GM18502 (cell line): ENCODE data around the gene ACADM.
"Not testable (repeated sequence)": the region's sequence is repeated elsewhere in the genome, so short reads cannot be mapped to it uniquely, and the experiment has no call there.

Experiments used
- ATAC-seq: cut with Tn5 transposase; IDR thresholded peaks from one replicate; pipeline ENCODE4 v1.9.1; 2021; ENCODE audit warnings: mild to moderate bottlenecking; ENCODE audit not compliant: unreplicated experiment, poor library complexity

The ACADM gene

DNA sequence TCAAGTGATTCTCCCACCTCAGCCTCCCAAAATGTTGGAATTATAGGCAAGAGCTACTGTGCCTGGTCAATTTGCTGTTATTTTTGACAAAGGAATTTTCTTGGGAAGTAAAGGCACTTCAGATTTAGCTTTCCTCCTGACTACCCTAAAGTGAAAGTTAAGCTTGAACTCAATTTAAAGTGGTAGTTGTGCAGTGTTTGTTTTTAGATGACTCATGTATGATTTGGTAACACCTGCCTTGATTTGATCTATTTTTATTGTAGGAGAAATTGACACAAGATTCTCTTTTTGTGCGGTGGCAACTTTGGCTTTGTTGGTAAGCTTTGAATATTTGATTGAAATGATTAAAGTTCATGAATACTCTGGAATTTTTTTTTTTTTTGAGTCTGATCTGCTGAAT lies 66.5 kb downstream of the ACADM start:
- no peak for ATAC-seq

DNA sequence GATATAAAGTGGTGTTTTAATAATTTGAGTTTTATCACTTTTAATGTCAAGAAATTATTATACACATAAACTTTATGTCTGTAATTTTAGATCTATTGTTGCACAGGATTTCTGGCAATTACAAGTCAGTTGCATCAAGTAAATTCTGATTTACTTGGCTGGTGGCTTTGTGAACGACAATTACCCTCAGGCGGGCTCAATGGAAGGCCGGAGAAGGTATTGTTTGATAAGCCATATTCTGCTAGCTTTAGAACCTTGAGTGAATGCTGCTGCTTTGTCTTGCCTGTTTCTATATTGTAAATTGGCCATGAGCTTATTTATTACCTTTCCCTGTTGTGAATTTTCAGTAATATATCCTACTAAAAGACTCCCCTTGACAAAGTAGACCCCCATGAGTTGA lies 67.6 kb downstream of the ACADM start:
- no peak for ATAC-seq

DNA sequence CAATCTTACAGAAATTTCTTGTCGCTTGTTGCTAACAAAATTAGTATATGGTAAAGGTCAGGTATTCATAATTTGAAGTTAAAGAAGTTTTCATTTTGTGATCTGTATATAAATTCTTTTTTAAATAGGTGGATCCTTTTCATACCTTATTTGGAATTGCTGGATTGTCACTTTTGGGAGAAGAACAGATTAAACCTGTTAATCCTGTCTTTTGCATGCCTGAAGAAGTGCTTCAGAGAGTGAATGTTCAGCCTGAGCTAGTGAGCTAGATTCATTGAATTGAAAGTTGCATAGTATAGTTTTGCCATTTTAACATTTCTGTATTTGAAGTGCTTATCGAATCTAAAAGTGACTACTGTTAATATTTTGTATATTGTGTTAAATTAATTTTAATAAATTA lies 69.9 kb downstream of the ACADM start:
- no peak for ATAC-seq

DNA sequence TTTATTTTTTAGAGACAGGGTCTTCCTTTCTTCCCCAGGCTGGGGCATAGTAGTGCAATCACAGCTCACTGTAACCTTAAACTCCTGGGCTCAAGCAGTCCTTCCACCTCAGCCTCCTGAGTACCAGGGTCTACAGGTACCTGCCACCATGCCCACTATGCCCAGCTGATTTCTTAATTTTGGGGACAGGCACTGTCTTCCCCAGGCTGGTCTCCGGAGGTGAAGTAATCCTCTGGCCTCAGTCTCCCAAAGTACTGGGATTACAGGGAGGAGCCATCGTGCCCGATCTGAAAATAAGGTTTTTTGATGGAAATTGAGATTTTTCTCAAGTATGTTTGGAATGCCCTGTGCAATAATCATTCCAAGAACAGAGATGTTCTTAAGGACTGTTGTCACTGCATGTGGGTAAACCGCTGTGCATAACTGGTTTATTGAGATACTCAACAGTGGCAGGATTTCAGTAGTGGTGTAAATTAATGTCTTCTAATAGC lies 71.2 kb downstream of the ACADM start:
- peak; percentile 10 for ATAC-seq

DNA sequence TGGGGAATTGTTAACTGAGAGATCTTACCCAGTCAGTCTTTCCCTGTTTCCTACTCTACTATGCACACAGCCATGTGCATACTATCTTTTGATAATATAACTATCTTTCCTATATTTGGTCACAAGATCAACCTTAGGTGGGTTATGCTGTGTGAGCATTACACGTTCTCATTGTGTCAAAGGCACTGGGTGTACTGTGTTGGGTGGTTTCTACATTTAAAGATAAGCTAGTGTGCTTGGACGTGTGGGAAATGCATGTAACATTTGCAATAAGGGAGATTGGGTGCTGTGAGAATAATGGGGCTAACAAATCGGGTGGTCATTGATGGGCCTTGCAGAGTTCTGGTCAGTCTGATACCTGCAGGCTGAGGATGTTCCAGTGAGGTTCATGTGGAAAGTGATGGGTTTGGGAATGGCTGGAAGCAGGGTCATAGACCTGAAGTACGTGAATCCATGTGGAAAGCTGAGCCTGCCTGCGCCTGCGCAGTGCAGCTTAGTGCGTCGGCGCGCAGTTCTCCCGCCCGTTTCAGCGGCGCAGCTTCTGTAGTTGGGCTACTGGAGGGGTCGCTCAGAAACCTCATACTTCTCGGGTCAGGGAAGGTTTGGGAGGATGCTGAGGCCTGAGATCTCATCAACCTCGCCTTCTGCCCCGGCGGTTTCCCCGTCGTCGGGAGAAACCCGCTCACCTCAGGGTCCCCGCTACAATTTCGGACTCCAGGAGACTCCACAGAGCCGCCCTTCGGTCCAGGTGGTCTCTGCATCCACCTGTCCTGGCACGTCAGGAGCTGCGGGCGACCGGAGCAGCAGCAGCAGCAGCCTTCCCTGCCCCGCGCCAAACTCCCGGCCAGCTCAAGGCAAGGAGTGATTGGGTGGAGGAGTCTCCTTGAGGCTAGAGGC lies 72.1 kb downstream of the ACADM start, which contains the start of gene MSH4:
Gene MSH4, plus strand, starts transcription at position 507 of the 897 bp plus-strand sequence. Its CDS starts 104 bp downstream, at position 611.
- ATAC-seq: peak; percentile 34

DNA sequence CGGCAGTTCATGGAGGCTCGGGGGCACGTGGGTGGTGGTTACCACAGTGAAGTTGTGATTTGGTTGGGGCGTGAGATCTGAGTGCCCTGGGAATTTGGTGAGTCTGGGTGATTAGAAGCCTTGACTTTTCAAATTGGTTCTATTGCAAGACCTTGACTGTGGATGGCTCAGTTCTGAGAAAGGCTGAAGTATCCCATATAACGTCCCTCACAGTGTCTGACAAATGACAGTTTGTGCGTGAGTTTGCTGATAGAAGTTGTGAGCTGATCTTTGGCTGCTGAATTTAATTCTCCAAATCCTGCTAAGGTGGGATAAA lies 72.7 kb downstream of the ACADM start:
- ATAC-seq: peak; percentile 31

DNA sequence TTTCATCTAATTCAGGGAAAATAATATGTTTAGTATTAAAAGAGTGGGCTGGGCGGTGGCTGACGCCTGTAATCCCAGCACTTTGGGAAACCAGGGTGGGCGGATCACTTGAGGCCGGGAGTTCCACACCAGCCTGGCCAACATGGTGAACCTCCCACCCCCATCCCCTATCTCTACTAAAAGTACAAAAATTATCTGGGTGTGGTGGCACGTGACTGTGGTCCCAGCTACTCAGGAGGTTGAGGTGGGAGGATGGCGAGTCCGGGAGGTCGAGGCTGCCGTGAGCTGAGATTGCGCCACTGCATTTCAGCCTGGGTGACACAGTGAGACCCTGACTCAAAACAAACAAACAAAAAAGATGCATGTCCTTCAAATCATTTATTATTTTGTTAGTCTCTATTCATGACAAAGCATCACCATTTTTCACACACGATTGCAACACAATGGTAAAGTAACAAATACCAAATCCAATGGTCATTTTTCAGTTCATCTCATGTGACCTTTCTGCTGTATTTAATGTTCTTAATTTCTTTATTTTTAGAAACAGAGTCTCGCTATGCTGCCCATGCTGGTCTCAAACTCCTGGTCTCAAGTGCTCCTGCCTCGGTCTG lies 73.2 kb downstream of the ACADM start:
- no peak for ATAC-seq

DNA sequence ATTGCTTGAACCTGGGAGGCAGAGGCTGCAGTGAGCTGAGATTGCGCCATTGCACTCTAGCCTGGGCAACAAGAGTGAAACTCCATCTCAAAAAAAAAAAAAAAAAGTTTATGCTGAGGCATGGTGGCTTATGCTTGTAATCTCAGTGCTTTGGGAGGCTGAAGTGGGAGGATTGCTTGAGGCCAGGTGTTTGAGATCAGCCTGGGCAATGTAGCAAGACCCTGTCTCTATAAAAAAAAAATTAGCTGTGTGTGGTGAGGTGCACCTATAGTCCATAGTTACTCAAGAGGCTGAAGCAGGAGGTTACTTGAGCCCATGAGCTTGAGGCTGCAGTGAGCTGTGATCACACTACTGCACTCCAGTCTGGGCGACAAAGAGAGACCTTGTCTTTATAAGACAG lies 77.0 kb downstream of the ACADM start:
- not testable (repeated sequence) for ATAC-seq

DNA sequence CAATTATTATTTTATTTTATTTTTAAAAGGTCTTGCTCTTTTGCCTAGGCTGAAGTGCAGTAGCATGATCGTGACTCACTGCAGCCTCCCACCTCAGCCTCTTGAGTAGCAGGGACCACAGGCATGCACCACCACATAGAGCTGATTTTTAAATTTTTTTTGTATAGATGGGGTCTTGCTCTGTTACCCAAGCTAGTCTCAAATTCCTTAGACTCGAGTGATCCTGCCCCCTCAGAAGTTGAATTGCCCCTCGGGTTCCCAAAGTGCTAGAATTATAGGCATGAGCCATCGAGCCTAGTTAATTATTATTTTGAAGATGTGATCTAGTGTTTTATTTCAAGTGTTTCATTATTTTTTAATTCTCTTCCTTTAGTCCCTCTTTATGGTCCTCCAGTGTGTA lies 84.4 kb downstream of the ACADM start:
- ATAC-seq: no peak

DNA sequence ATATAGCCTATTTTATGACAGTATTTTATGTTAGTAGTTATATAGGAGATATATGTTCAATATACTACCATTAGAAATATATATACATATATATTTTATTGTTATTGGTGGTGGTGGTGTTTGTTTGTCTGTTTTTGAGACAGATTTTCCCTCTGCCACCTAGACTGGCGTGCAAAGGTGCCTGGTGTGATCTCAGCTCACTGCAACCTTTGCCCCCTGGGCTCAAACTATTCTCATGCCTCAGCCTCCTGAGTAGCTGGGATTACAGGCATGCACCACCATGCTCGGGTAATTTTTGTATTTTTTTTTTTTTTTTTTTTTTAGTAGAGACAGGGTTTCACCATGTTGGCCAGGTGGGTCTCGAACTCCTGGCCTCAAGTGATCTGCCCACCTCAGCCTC lies 85.6 kb downstream of the ACADM start:
- not testable (repeated sequence) for ATAC-seq

DNA sequence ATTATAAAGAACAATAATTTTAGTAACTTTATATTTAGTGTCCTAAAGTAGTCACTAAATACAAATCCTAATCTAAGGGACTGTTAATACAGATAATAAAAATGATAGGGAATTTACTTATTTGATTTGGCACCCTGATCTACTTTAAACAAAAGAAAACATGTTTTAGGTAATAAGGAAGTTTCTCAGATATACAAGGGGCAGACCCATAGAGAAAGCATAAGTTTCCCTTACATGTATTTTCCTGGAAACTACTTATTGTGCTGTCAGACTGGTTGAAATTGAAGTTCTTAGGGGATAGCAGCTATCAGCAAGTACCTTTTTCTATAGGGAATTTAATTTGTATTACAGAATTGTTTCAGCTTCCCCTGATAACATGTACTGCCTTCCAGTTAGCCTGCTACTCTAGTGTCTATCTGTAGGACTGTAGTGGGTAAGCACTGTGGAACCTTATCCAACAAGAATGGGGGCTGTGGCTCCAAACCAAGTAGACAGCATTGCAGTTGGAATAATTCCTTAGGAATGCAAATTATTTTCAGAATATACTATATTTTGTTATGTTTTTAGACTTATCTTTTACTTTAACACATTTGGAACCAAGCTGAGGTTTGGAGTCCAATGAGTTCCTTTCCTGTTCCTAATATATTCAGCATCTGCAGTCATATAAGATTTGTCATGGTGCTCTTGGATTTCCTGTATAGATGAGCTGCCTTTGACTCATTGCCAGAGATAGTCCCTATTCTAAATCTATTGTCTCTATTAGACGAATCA lies 86.9 kb downstream of the ACADM start:
- ATAC-seq: no peak

DNA sequence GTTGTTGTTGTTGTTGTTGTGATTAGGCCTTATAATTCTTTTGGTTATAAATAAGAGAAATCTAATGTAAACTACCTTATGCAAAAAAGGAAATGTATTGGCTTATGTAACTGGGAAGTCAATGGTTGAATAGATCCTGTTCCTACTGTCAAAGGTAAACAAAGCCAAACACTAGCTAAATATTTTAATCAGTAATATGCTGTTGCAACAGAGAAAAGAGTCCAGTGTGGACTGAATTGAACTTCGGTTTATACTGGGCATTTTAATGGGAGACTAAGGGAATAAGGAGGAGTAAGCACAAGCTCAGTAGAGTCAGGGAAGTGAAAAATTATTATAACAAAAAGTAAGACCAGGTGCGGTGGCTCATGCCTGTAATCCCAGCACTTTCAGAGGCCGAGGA lies 87.6 kb downstream of the ACADM start:
- ATAC-seq: no peak
